Cardiac ventricle fibroblast (primary cell): ENCODE measurements around the gene AZGP1. TPM values are rescaled to one million over a fixed set of nuclear protein-coding genes. Genes with fewer than 3 reads are reported as not detected.

Source experiments
- total RNA-seq: library from RNA; depleted of rRNA; stranded (reverse); fragments of >200 nt; gene quantifications from 2 replicates; pipeline ENCODE4 v1.2.3, GENCODE V29; 2015

The AZGP1 gene
- total RNA-seq, result 1.3 and 2.1 TPM in 2 replicates

GRCh38 chr7:99975782-99976521 is at the start of gene AZGP1:
Gene AZGP1, minus strand, starts transcription at chr7:99976031. Its CDS starts 11 bp downstream, at chr7:99976020.

GRCh38 chr7:100015232-100016214 is 39.7 kb upstream of the AZGP1 start, which contains the start of gene ZKSCAN1:
Gene ZKSCAN1, plus strand, starts transcription at chr7:100015596. Its CDS starts 7,911 bp downstream, at chr7:100023507.

DNA sequence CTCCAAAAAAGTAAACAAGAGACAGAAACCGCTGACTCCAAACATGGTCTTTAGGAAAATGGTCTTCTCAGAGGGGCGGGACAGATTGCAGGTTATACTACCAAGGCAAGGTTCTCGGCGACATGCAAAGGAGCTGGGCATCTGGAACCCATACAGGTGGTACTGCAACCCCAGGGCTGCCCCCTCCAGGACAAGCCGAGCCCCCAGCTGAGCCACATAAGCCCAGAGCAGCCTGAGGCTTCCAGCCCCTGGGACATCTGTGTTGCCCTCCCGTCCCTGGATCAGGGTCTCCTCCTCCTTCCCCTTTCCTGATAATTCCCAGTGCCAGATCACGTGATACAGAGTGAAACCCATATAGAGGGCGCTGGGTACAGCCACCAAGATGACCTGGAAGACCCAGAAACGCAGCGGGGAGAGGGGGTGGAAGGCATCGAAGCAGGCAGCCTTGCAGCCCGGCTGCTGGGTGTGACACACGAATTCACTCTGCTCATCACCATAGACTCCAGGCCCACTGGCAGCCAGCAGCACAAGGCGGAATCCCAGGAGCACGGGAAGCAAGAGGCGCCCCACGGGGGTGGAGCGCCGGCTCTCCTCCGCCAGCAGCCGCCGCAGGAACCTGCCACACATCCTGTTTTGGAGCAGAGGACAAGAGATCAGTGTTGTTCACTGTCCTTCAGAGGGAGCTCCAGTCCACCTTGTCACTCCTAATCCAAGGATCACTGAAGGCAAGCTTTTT is 46.7 kb downstream of the AZGP1 start, which contains the start of gene GJC3:
Gene GJC3, minus strand, starts transcription at position 627 of the 736 bp plus-strand sequence. Its CDS starts 0 bp downstream, at position 627.

DNA sequence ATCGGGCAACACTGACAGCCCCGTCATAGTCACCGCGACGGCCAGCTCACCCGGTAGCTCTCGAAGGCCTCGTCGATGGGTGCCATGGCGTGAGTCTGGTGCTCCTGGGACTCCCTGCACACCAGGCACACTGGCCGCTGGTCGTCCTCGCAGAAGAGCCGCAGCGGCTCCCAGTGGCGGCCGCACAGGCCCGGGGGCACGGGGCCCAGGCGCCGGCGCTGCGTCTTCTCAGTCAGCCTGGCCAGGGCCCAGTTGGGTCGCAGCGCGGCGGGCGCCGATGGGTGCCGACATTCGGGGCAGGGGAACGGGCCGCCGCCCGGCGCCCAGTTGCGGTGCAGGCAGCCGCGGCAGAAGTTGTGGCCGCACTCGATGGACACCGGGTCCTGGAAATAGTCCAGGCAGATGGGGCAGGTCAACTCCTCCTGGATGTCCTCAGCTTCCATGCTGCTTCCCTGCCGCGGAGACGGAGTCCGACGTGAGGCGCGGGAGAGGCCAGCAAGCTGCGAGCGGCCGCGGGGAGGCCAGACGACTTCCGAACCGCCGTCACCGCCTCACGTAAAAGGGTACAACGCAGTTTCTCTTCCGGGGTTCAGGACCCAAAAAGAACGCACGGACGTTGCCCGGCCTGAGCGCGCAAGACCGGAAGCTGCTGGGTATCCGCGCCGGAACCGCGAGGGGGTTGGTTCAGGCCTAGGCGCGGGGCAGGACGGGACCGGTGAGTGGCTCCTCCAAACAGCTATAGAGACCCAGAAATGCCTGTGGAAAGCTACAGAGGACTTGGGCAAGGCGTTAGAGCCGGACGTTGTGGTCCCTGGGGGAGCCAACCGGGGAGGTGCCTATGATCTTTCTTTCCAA is 56.6 kb downstream of the AZGP1 start, which contains the start of gene TRIM4:
Gene TRIM4, minus strand, starts transcription at position 572 of the 855 bp plus-strand sequence. Its CDS starts 129 bp downstream, at position 443.

Other genes starting within 250 kb of the AZGP1 start
- not detected in 2 replicates for gene CYP3A7, start 240.8 kb downstream of the AZGP1 start, total RNA-seq
- not detected in 2 replicates for gene CYP3A4, start 191.8 kb downstream of the AZGP1 start, total RNA-seq
- not detected in 2 replicates for gene CYP3A43, start 148.0 kb downstream of the AZGP1 start, total RNA-seq
- gene OR2AE1, start 99.0 kb downstream of the AZGP1 start, total RNA-seq, result 0.25 TPM in 1 of 2 replicates, not detected in the other
- gene TRIM4, start 56.5 kb downstream of the AZGP1 start, total RNA-seq, result 32.7 and 33.8 TPM in 2 replicates
- not detected in 2 replicates for gene GJC3, start 46.4 kb downstream of the AZGP1 start, total RNA-seq
- gene ZKSCAN1, start 39.6 kb upstream of the AZGP1 start, total RNA-seq, result 31.2 and 34.4 TPM in 2 replicates
- 8.4 and 9.9 TPM in 2 replicates for gene ZSCAN21, start 73.7 kb upstream of the AZGP1 start, total RNA-seq
- gene ZNF3, start 105.7 kb upstream of the AZGP1 start, total RNA-seq, result 9.7 and 14.7 TPM in 2 replicates
- gene COPS6, start 112.9 kb upstream of the AZGP1 start, total RNA-seq, result 38.5 and 41.9 TPM in 2 replicates
- gene MCM7, start 125.4 kb upstream of the AZGP1 start, total RNA-seq, result 11.0 and 17.1 TPM in 2 replicates
- 17.2 and 18.4 TPM in 2 replicates for gene AP4M1, start 125.6 kb upstream of the AZGP1 start, total RNA-seq
- gene TAF6, start 143.3 kb upstream of the AZGP1 start, total RNA-seq, result 29.0 and 44.7 TPM in 2 replicates
- 15.3 and 16.2 TPM in 2 replicates for gene CNPY4, start 143.6 kb upstream of the AZGP1 start, total RNA-seq
- 4.6 and 5.7 TPM in 2 replicates for gene MBLAC1, start 150.9 kb upstream of the AZGP1 start, total RNA-seq
- gene LAMTOR4, start 172.9 kb upstream of the AZGP1 start, total RNA-seq, result 117 and 132 TPM in 2 replicates
- gene TRAPPC14, start 182.7 kb upstream of the AZGP1 start, total RNA-seq, result 4.0 and 4.5 TPM in 2 replicates
- 0.98 and 1.00 TPM in 2 replicates for gene GAL3ST4, start 192.6 kb upstream of the AZGP1 start, total RNA-seq
- 0.05 TPM in 1 of 2 replicates, not detected in the other for gene GPC2, start 201.3 kb upstream of the AZGP1 start, total RNA-seq
- gene STAG3, start 201.9 kb upstream of the AZGP1 start, total RNA-seq, result 0.87 and 2.6 TPM in 2 replicates
- gene PVRIG, start 243.9 kb upstream of the AZGP1 start, total RNA-seq, result not detected in 2 replicates